CD8-positive, alpha-beta memory T cell (primary cell): ENCODE results near the gene LBHD2. TPM values are rescaled to one million over a fixed set of nuclear protein-coding genes. Genes with fewer than 3 reads are reported as not detected.

Experiments used
- CTCF ChIA-PET: fragments of 350-600 bp; sonication (Branson Sonifier 250); formaldehyde crosslinking; loops from one replicate; lab custom pipeline; 2021; ENCODE audit warnings: antibody characterized with exemption; lab: Charles Lee
- POLR2A ChIA-PET: fragments of 350-600 bp; sonication (Branson Sonifier 250); formaldehyde crosslinking; loops from one replicate; lab custom pipeline; 2021; ENCODE audit warnings: antibody characterized with exemption; lab: Charles Lee
- DNase-seq, 5 donors: peaks; one replicate each; pipeline versions ENCODE4 v3.0.0 to v3.0.0-alpha.2; 2020 to 2022; ENCODE audit warnings: mixed read lengths in 1 of 5
- H3K27ac ChIP-seq: one replicate; pipeline ENCODE4 v1.7.0; 2013; ENCODE audit warnings: low read depth, mild to moderate bottlenecking, low read length, moderate library complexity
- H3K27me3 ChIP-seq: 2 replicates; pipeline ENCODE4 v1.7.0; 2013; ENCODE audit warnings: low read length, mild to moderate bottlenecking; ENCODE audit not compliant: insufficient read depth, poor library complexity, severe bottlenecking
- H3K36me3 ChIP-seq: 2 replicates; pipeline ENCODE4 v1.7.0; 2013; ENCODE audit warnings: mild to moderate bottlenecking, low read length, moderate library complexity; ENCODE audit not compliant: insufficient read depth
- H3K4me1 ChIP-seq: 2 replicates; pipeline ENCODE4 v1.7.0; 2013; ENCODE audit warnings: mild to moderate bottlenecking, low read length, moderate library complexity; ENCODE audit not compliant: insufficient read depth
- H3K4me3 ChIP-seq: 2 replicates; pipeline ENCODE4 v1.7.0; 2013; ENCODE audit warnings: mild to moderate bottlenecking, low read length
- H3K9me3 ChIP-seq: 2 replicates; pipeline ENCODE4 v1.7.0; 2013; ENCODE audit warnings: mild to moderate bottlenecking, low read length
- H3K27ac Mint-ChIP-seq, 8 donors: one replicate each; pipeline ENCODE4 v1.8.0; 2020 to 2021; ENCODE audit warnings: mixed read lengths in 8 of 8, mild to moderate bottlenecking in 6 of 8, inconsistent platforms in 3 of 8, moderate library complexity in 3 of 8
- H3K27me3 Mint-ChIP-seq, 2 donors: one replicate each; pipeline ENCODE4 v1.8.0; 2020 to 2021; ENCODE audit warnings: mixed read lengths in 2 of 2, mild to moderate bottlenecking in 1 of 2, moderate library complexity in 1 of 2
- H3K36me3 Mint-ChIP-seq, 3 donors: one replicate each; pipeline ENCODE4 v1.8.0; 2020 to 2021; ENCODE audit warnings: mixed read lengths in 3 of 3, inconsistent platforms in 1 of 3, mild to moderate bottlenecking in 1 of 3
- H3K4me1 Mint-ChIP-seq, 3 donors: one replicate each; pipeline ENCODE4 v1.8.0; 2020 to 2021; ENCODE audit warnings: mixed read lengths in 3 of 3, inconsistent platforms in 1 of 3, mild to moderate bottlenecking in 1 of 3
- H3K4me3 Mint-ChIP-seq, 7 donors: one replicate each; pipeline ENCODE4 v1.8.0; 2020 to 2021; ENCODE audit warnings: mixed read lengths in 7 of 7, mild to moderate bottlenecking in 6 of 7, moderate library complexity in 4 of 7, inconsistent platforms in 2 of 7
- H3K9me3 Mint-ChIP-seq, 5 donors: one replicate each; pipeline ENCODE4 v1.8.0; 2020 to 2022; ENCODE audit warnings: mixed read lengths in 5 of 5, mild to moderate bottlenecking in 3 of 5, moderate library complexity in 2 of 5, inconsistent platforms in 1 of 5
- polyA plus RNA-seq: library from polyadenylated mRNA; unstranded; fragments of 300-500 nt; fragmentation: Illumina TruSeq; gene quantifications from one replicate; pipeline ENCODE4 v1.2.3, GENCODE V29; 2021
- total RNA-seq, 2 experiments: library from RNA; stranded (reverse); gene quantifications; one replicate each; pipeline ENCODE4 v1.2.3, GENCODE V29; 2021

Gene LBHD2
- total and polyA plus RNA-seq, 3 experiments from 2014 or later: not detected

GRCh38 chr14:103055695-103056094 lies 28.3 kb upstream of the LBHD2 start:
- ChIA-PET CTCF (no interaction called here), POLR2A (no interaction called here)
- no peak overlapping the region for H3K27ac Mint-ChIP-seq
- peak overlapping the region; percentile 31 for H3K27ac ChIP-seq
- peak overlapping the region; percentile 6 for H3K4me3 ChIP-seq
- no peak for DNase-seq
- H3K27me3 ChIP-seq: no peaks in the 10 kb centered on the region
- H3K9me3 Mint-ChIP-seq: no peaks in the 10 kb centered on the region
- peaks cover 28 to 57% of the 10 kb centered on the region in 2 donors for H3K27me3 Mint-ChIP-seq
- H3K36me3 ChIP-seq: no peaks in the 10 kb centered on the region
- H3K9me3 ChIP-seq: no peaks in the 10 kb centered on the region
- no peaks in the 10 kb centered on the region for H3K36me3 Mint-ChIP-seq
- H3K4me1 Mint-ChIP-seq: peaks cover 5 to 16% (median 12%) of the 10 kb centered on the region in 3 donors
- peak overlapping the region; percentile 40 to 83 (median 52) for H3K4me3 Mint-ChIP-seq
- peaks cover 7% of the 10 kb centered on the region for H3K4me1 ChIP-seq

- H3K4me3 ChIP-seq: no peak overlapping the region
- peaks cover 28 to 56% of the 10 kb centered on the region in 2 donors for H3K27me3 Mint-ChIP-seq
- no peaks in the 10 kb centered on the region for H3K9me3 Mint-ChIP-seq
- H3K36me3 Mint-ChIP-seq: no peaks in the 10 kb centered on the region
- H3K27ac Mint-ChIP-seq: no peak overlapping the region
- H3K4me1 ChIP-seq: peaks cover 7% of the 10 kb centered on the region
- peak overlapping the region; percentile 52 to 83 (median 68) for H3K4me3 Mint-ChIP-seq
- POLR2A ChIA-PET: no interaction called here
- H3K4me1 Mint-ChIP-seq: peaks cover 5 to 16% (median 12%) of the 10 kb centered on the region in 3 donors
- peak overlapping the region; percentile 31 for H3K27ac ChIP-seq
- H3K36me3 ChIP-seq: no peaks in the 10 kb centered on the region
- no peaks in the 10 kb centered on the region for H3K9me3 ChIP-seq
- CTCF ChIA-PET: no interaction called here
- no peaks in the 10 kb centered on the region for H3K27me3 ChIP-seq
- DNase-seq: no peak
Measured at GRCh38 chr14:103056322-103057027, 27.5 kb upstream of the LBHD2 start.

- Histone ChIP-seq H3K36me3 (no peaks in the 10 kb centered on the region), H3K9me3 (no peaks in the 10 kb centered on the region), H3K4me1 (peaks cover 7% of the 10 kb centered on the region), H3K27ac (no peak overlapping the region), H3K4me3 (no peak overlapping the region), H3K27me3 (no peaks in the 10 kb centered on the region)
- Mint-ChIP-seq H3K9me3 (no peaks in the 10 kb centered on the region), H3K36me3 (no peaks in the 10 kb centered on the region), H3K27me3 (peaks cover 28 to 55% of the 10 kb centered on the region in 2 donors), H3K4me1 (peaks cover 5 to 16% (median 12%) of the 10 kb centered on the region in 3 donors), H3K27ac (no peak overlapping the region), H3K4me3 (no peak overlapping the region)
- ChIA-PET CTCF (no interaction called here), POLR2A (no interaction called here)
- no peak for DNase-seq
Measured at GRCh38 chr14:103057028-103057371, 27.0 kb upstream of the LBHD2 start.

- peaks cover 5 to 16% (median 12%) of the 10 kb centered on the region in 3 donors for H3K4me1 Mint-ChIP-seq
- H3K4me3 ChIP-seq: peak within 1 kb of the TSS; percentile 26
- POLR2A ChIA-PET: no interaction called here
Measured at GRCh38 chr14:103057372-103058163, 26.4 kb upstream of the LBHD2 start, which contains the start of gene CDC42BPB. TSS of gene CDC42BPB (minus strand) at chr14:103057549. CDS start at chr14:103057173, 376 bp downstream.

GRCh38 chr14:103058164-103059055 lies 25.6 kb upstream of the LBHD2 start:
- Histone ChIP-seq H3K36me3 (no peaks in the 10 kb centered on the region), H3K27ac (no peak overlapping the region), H3K27me3 (no peaks in the 10 kb centered on the region), H3K4me3 (peak overlapping the region; percentile 26), H3K9me3 (no peaks in the 10 kb centered on the region), H3K4me1 (peaks cover 7% of the 10 kb centered on the region)
- no peak for DNase-seq
- Mint-ChIP-seq H3K27me3 (peaks cover 28 to 47% of the 10 kb centered on the region in 2 donors), H3K36me3 (no peaks in the 10 kb centered on the region), H3K9me3 (no peaks in the 10 kb centered on the region), H3K27ac (no peak overlapping the region), H3K4me3 (peak overlapping the region; percentile 18 to 76 (median 56)), H3K4me1 (peaks cover 5 to 16% (median 12%) of the 10 kb centered on the region in 3 donors)
- ChIA-PET POLR2A (no interaction called here), CTCF (no interaction called here)

More at GRCh38 chr14:103057372-103058163, 26.4 kb upstream of the LBHD2 start, which contains the start of gene CDC42BPB:
- Histone ChIP-seq H3K4me1 (peaks cover 7% of the 10 kb centered on the region), H3K27ac (no peak within 1 kb of the TSS), H3K27me3 (no peaks in the 10 kb centered on the region), H3K9me3 (no peaks in the 10 kb centered on the region), H3K36me3 (no peaks in the 10 kb centered on the region)
- H3K27me3 Mint-ChIP-seq: peaks cover 28 to 51% of the 10 kb centered on the region in 2 donors
- DNase-seq: peak in 4 of 5 donors; percentile 40 to 59 (median 46)
- H3K27ac Mint-ChIP-seq: no peak within 1 kb of the TSS
- peak within 1 kb of the TSS; percentile 52 to 83 (median 64) for H3K4me3 Mint-ChIP-seq
- H3K36me3 Mint-ChIP-seq: no peaks in the 10 kb centered on the region
- no peaks in the 10 kb centered on the region for H3K9me3 Mint-ChIP-seq
- CTCF ChIA-PET: no interaction called here

GRCh38 chr14:103059556-103059955 lies 24.5 kb upstream of the LBHD2 start:
- Mint-ChIP-seq H3K4me3 (peak overlapping the region in 2 of 7 donors; percentile 48), H3K27ac (no peak overlapping the region), H3K4me1 (peaks cover 5 to 16% (median 12%) of the 10 kb centered on the region in 3 donors), H3K27me3 (peaks cover 28 to 46% of the 10 kb centered on the region in 2 donors), H3K36me3 (no peaks in the 10 kb centered on the region), H3K9me3 (no peaks in the 10 kb centered on the region)
- CTCF ChIA-PET: no interaction called here
- H3K9me3 ChIP-seq: no peaks in the 10 kb centered on the region
- H3K4me1 ChIP-seq: peaks cover 7% of the 10 kb centered on the region
- H3K4me3 ChIP-seq: no peak overlapping the region
- no peak for DNase-seq
- POLR2A ChIA-PET: no interaction called here
- H3K27ac ChIP-seq: no peak overlapping the region
- no peaks in the 10 kb centered on the region for H3K27me3 ChIP-seq
- no peaks in the 10 kb centered on the region for H3K36me3 ChIP-seq

- Histone ChIP-seq H3K27me3 (no peaks in the 10 kb centered on the region), H3K4me1 (peaks cover 7% of the 10 kb centered on the region), H3K9me3 (no peaks in the 10 kb centered on the region), H3K4me3 (no peak overlapping the region), H3K27ac (no peak overlapping the region), H3K36me3 (no peaks in the 10 kb centered on the region)
- peaks cover 18 to 27% of the 10 kb centered on the region in 2 donors for H3K27me3 Mint-ChIP-seq
- H3K9me3 Mint-ChIP-seq: no peaks in the 10 kb centered on the region
- H3K4me1 Mint-ChIP-seq: peaks cover 0 to 8% (median 4%) of the 10 kb centered on the region in 3 donors
- H3K27ac Mint-ChIP-seq: no peak overlapping the region
- H3K4me3 Mint-ChIP-seq: no peak overlapping the region
- POLR2A ChIA-PET: no interaction called here
- CTCF ChIA-PET: no interaction called here
- H3K36me3 Mint-ChIP-seq: no peaks in the 10 kb centered on the region
- DNase-seq: no peak
Measured at GRCh38 chr14:103061482-103061976, 22.5 kb upstream of the LBHD2 start.
